Left colon (tissue), 2 donors: ENCODE data around the gene TRIP13. TPM values are rescaled to one million over a fixed set of nuclear protein-coding genes. Genes with fewer than 3 reads are reported as not detected.
"Not testable (repeated sequence)": the region's sequence is repeated elsewhere in the genome, so short reads cannot be mapped to it uniquely, and the experiment has no call there.

Experiments
- ATAC-seq: fragments of 200-7000 bp; cut with Tn5 transposase; one replicate; pipeline ENCODE4 v1.9.1; 2020; ENCODE audit warnings: mild to moderate bottlenecking, moderate library complexity
- DNase-seq, 2 donors: peaks; one replicate each; pipeline ENCODE4 v3.0.0-alpha.2; 2020
- intact Hi-C, 2 donors: fragments of 100-400 bp; cut with DNase I in 1 of 2; cut with micrococcal nuclease in 1 of 2; formaldehyde crosslinking; loops; one replicate each; pipeline versions ENCODE4 v1.11.2 to v1.14.0; 2022; cut with DNase I, micrococcal nuclease
- total RNA-seq, 2 donors: library from RNA; stranded (reverse); fragmentation: NEBNext Ultra II Directional; extraction: Animal tissue kit (Norgen Biotek cat#: 25700); gene quantifications; one replicate each; pipeline ENCODE4 v1.2.1, GENCODE V29; 2021
- donor health status: DM: no; HTN: no; CAD: no.
- donor health status: DM: yes; HTN: yes; CAD: no.

TRIP13 gene
- total RNA-seq, 2 donors from 2014 or later, result 2.1 to 4.3 TPM

DNA sequence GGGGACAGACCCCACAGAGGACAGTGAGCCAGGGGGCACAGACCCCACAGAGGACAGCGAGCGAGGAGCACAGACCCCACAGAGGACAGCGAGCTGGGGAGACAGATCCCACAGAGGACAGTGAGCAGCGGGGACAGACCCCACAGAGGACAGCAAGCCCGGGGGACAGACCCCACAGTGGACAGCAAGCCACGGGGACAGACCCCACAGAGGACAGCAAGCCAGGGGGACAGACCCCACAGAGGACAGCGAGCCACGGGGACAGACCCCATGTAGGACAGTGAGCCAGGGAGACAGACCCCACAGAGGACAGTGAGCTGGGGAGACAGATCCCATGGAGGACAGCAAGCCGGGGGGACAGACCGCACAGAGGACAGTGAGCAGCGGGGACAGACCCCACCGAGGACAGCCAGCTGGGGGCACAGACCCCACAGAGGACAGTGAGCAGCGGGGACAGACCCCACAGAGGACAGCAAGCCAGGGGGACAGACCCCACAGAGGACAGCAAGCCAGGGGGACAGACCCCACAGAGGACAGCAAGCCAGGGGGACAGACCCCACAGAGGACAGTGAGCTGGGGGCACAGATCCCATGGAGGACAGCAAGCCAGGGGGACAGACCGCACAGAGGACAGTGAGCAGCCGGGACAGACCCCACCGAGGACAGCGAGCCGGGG, 39.1 kb upstream of the TRIP13 start:
- ATAC-seq, intact Hi-C loops: not testable (repeated sequence)
- DNase-seq, result peak in 1 of 2 donors; percentile 19

- intact Hi-C loops, result no loop called here
- ATAC-seq, result no peak
- peak in 1 of 2 donors; percentile 16 for DNase-seq
Observed at GRCh38 chr5:854217-854616, 38.5 kb upstream of the TRIP13 start.

DNA sequence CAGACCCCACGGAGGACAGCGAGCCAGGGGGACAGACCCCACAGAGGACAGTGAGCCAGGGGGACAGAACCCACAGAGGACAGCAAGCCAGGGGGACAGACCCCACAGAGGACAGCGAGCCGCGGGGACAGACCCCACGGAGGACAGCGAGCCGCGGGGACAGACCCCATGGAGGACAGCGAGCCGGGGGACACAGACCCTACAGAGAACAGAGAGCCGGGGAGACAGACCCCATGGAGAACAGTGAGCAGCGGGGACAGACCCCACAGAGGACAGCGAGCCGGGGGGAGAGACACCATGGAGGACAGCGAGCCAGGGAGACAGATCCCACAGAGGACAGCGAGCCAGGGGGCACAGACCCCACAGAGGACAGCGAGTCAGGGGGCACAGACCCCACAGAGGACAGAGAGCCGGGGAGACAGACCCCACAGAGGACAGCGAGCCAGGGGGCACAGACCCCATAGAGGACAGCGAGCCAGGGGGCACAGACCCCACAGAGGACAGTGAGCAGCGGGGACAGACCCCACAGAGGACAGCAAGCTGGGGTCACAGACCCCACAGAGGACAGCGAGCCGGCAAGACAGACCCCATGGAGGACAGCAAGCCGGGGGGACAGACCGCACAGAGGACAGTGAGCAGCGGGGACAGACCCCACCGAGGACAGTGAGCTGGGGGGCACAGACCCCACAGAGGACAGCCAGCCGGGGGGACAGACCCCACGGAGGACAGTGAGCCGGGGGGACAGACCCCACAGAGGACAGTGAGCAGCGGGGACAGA, 37.5 kb upstream of the TRIP13 start:
- intact Hi-C loops, result no loop called here
- ATAC-seq (no peak), DNase-seq (no peak)

GRCh38 chr5:855771-856530, 36.7 kb upstream of the TRIP13 start:
- intact Hi-C loops, result no loop called here
- ATAC-seq, result peak; percentile 12
- DNase-seq, result peak in 1 of 2 donors; percentile 18

GRCh38 chr5:856531-857425, 35.9 kb upstream of the TRIP13 start:
- intact Hi-C loops, result no loop called here
- no peak for ATAC-seq

GRCh38 chr5:858726-859125, 34.0 kb upstream of the TRIP13 start:
- no peak for ATAC-seq
- intact Hi-C loops, result no loop called here
- DNase-seq, result no peak

More at GRCh38 chr5:856531-857425, 35.9 kb upstream of the TRIP13 start:
- no peak for DNase-seq

DNA sequence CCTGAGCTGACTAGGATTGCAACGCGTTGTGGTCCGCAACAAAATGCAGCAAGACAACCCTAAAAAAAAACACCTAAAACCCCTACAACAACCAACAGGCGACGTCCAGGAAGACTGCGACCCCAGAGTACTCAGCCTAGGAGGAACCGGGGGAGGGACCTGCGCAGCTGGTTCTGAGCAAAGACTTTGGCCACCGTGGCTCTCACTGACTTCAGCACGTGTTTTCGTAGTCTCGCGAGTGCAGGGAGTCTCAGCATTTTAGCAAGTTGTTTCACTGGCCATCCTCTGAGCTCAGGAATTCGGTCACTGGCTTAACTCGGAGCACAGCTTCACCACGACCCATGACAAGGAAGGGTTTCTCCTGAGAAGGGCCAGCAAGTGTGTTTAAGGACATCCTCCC, 33.3 kb upstream of the TRIP13 start:
- no peak for ATAC-seq

DNA sequence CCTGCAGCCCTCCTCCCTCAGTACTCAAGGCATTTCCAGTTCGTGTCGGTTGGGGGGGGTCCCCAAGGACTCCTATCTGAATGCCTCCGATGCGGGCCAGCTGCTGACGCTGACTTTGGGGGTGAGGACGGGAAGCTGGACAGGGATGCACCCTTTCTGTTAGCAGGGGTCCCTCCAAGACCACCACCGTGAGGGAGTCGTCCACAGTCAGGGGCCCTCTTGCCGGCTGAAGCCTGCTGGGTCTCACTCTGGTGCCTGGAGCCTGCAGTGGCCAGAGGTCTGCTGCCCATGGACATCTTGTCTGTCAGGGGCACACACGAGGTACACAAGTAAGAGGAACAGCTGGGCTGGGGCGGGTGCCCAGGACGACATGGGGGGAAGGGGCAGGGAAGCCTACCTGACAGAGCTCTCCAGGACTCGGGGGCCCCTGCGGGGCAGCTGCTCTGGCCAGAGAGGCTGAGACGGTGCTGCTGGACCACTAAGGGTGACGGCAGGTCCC, 32.8 kb upstream of the TRIP13 start:
- no peak for DNase-seq
- intact Hi-C loops, result no loop called here
- ATAC-seq, result no peak

More for the DNA sequence above, 33.3 kb upstream of the TRIP13 start:
- DNase-seq, result no peak
- intact Hi-C loops, result no loop called here

DNA sequence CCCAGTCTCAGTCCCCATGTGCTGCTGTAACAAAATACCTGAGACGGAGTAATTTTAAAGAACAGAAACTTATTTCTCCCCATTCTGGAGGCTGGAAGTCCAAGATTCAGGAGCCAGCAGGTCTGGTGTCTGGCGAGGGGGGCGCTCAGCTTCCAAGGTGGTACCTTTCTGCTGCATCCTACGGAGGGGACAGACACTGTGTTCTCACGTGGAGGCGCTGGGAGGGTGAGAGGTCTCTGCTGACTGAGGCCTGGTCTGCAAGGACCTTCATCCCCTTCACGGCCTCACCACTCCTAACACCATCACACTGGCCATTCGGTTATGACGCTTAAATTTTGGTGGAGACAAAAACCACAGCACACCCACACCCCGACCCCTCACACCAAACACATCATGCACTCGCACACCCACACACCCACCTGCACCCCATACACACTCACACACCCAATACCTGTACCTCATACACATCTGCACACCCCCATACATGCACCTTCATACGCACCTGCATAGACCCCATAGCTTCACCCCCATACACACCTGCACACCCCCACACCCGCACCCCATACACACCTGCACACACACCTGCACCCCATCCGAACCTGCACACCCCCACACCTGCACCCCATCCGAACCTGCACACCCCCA, 32.1 kb upstream of the TRIP13 start:
- ATAC-seq (no peak), DNase-seq (no peak)
- intact Hi-C loops, result no loop called here

- ATAC-seq (peak; percentile 19), DNase-seq (no peak)
- intact Hi-C loops, result no loop called here
Observed at GRCh38 chr5:861442-862366, 31.0 kb upstream of the TRIP13 start.

DNA sequence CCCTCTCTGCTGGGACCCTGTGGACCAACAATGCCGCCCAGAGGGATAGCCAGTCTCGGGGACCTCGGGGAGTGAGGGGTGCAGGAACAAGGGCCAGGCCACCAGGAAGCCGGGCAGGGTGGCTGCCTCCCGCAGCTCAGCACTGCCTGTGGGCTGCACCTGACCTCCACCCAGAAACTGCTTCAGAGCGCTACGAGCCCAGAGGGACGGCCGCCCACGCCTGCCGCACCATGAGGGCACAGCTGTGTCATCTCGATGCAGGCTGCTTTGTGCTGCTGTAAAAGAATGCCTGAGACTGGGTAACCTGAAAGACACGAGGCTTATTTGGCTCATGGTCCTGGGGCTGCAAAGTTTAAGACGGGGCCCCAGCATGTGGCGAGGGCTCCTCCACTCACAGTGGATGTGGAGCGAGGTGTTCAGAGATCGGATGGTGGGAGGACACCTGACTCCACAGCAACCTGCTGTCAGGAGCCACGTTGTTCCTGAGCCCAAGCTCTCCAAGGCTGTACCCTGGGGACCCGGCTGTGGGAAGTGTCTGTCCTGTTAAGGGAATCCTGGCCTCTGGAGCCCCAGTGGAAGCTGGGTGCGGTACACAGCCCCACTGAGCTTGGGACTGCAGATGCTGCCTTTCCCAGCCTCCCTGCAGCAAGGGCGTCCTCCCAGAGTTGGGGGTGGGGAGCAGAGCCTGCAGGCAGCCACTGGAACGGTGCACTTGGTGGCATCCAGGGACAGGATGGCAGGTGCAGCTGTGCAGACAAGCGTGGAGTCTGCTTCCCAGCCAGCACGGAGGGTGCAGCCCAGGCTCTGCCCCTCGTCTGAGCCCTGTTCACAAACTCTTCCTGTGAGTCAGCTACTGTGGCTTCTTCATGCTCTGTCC, 30.1 kb upstream of the TRIP13 start:
- ATAC-seq, result no peak
- no peak for DNase-seq
- intact Hi-C loops, result no loop called here

- ATAC-seq, result no peak
- intact Hi-C loops, result no loop called here
- no peak for DNase-seq
Observed at GRCh38 chr5:863244-863805, 29.4 kb upstream of the TRIP13 start.

GRCh38 chr5:864492-865167, 28.1 kb upstream of the TRIP13 start:
- DNase-seq (no peak), ATAC-seq (no peak)
- intact Hi-C loops, result no loop called here

GRCh38 chr5:865168-865521, 27.5 kb upstream of the TRIP13 start:
- intact Hi-C loops, result no loop called here
- DNase-seq, result no peak
- ATAC-seq, result no peak

- intact Hi-C loops, result no loop called here
- DNase-seq, result no peak
- ATAC-seq, result no peak
Observed at GRCh38 chr5:865771-866170, 26.9 kb upstream of the TRIP13 start.
